IMR-90 (cell line): Measurements from ENCODE around the gene DYRK1A. TPM values are rescaled to one million over a fixed set of nuclear protein-coding genes. Genes with fewer than 3 reads are reported as not detected.

ENCODE experiments used
- ATAC-seq: fragments of 200-7000 bp; cut with Tn5 transposase; 2 replicates; pipeline ENCODE4 v1.9.1; 2020; ENCODE audit warnings: low read depth, mild to moderate bottlenecking, moderate library complexity
- BruUV-seq: library from RNA; stranded (reverse); fragments of 400-500 nt; replicated peaks from 2 replicates; lab custom pipeline; 2021; lab: Mats Ljungman, UMichigan
- CTCF ChIA-PET: fragments of 300-600 bp; formaldehyde crosslinking; extraction: SDS; loops from one replicate; lab custom pipeline; 2021; ENCODE audit warnings: antibody characterized with exemption; lab: Yijun Ruan, JAX
- POLR2A ChIA-PET: fragments of 300-600 bp; sonication (Branson Sonifier 250); formaldehyde crosslinking; loops from one replicate; lab custom pipeline; 2022; ENCODE audit warnings: antibody characterized with exemption; ENCODE audit not compliant: unreplicated experiment; lab: Charles Lee
- DNase-seq: peaks from one replicate; pipeline ENCODE4 v3.0.0; 2013
- H2AFZ ChIP-seq: replicated peaks from 2 replicates; pipeline ENCODE3; 2013; ENCODE audit warnings: low read length, mild to moderate bottlenecking; ENCODE audit not compliant: poor library complexity
- H2AK5ac ChIP-seq: 2 replicates; pipeline ENCODE4 v1.6.1; 2013; ENCODE audit warnings: low read depth, low read length, inconsistent platforms
- H2AK9ac ChIP-seq: replicated peaks from 2 replicates; pipeline ENCODE3; 2013; ENCODE audit warnings: mild to moderate bottlenecking, low read depth, low read length, moderate library complexity; ENCODE audit not compliant: poor library complexity
- H2BK120ac ChIP-seq: 2 replicates; pipeline ENCODE4 v1.6.1; 2013; ENCODE audit warnings: low read depth, low read length, inconsistent platforms
- H2BK15ac ChIP-seq: 3 replicates; pipeline ENCODE4 v1.6.1; 2013; ENCODE audit warnings: low read depth, low read length, inconsistent platforms
- H2BK20ac ChIP-seq: 2 replicates; pipeline ENCODE4 v1.6.1; 2013; ENCODE audit warnings: low read depth, mild to moderate bottlenecking, inconsistent platforms, low read length, moderate library complexity
- H2BK5ac ChIP-seq: 2 replicates; pipeline ENCODE4 v1.6.1; 2013; ENCODE audit warnings: mild to moderate bottlenecking, low read depth, low read length, inconsistent platforms; ENCODE audit not compliant: poor library complexity, severe bottlenecking
- H3K14ac ChIP-seq: replicated peaks from 2 replicates; pipeline ENCODE4 v1.6.1; 2013; ENCODE audit warnings: low read depth, low read length, inconsistent platforms
- H3K18ac ChIP-seq: 2 replicates; pipeline ENCODE4 v1.6.1; 2013; ENCODE audit warnings: low read depth, low read length, control low read depth
- H3K23ac ChIP-seq: 2 replicates; pipeline ENCODE4 v1.6.1; 2013; ENCODE audit warnings: low read depth, low read length, inconsistent platforms
- H3K27ac ChIP-seq: 2 replicates; pipeline ENCODE4 v1.5.1; 2013; ENCODE audit warnings: mild to moderate bottlenecking, control low read depth, low read length; ENCODE audit not compliant: insufficient read depth
- H3K27me3 ChIP-seq: 2 replicates; pipeline ENCODE4 v1.6.1; 2013; ENCODE audit warnings: low read length; ENCODE audit not compliant: control insufficient read depth, insufficient read depth
- H3K36me3 ChIP-seq: 2 replicates; pipeline ENCODE4 v1.6.1; 2013; ENCODE audit warnings: low read length, mixed read lengths; ENCODE audit not compliant: control insufficient read depth, insufficient read depth
- H3K4ac ChIP-seq: 2 replicates; pipeline ENCODE4 v1.6.1; 2013; ENCODE audit warnings: low read depth, low read length, inconsistent platforms
- H3K4me1 ChIP-seq: 2 replicates; pipeline ENCODE4 v1.6.1; 2013; ENCODE audit warnings: low read length, mixed read lengths; ENCODE audit not compliant: control insufficient read depth, insufficient read depth
- H3K4me2 ChIP-seq: 2 replicates; pipeline ENCODE4 v1.6.1; 2013; ENCODE audit warnings: low read depth, mild to moderate bottlenecking, control low read depth, low read length, moderate library complexity
- H3K4me3 ChIP-seq: 2 replicates; pipeline ENCODE4 v1.5.1; 2013; ENCODE audit warnings: low read depth, mild to moderate bottlenecking, control low read depth, low read length, moderate library complexity; ENCODE audit not compliant: insufficient read depth
- H3K56ac ChIP-seq: 2 replicates; pipeline ENCODE4 v1.6.1; 2013; ENCODE audit warnings: low read length, inconsistent platforms; ENCODE audit not compliant: insufficient read depth; ENCODE audit errors: extremely low read depth
- H3K79me1 ChIP-seq, 2 experiments: 2 replicates each; pipeline ENCODE4 v1.6.1; 2013; ENCODE audit warnings: low read length in 2 of 2, inconsistent platforms in 1 of 2, low read depth in 1 of 2
- H3K9ac ChIP-seq: 2 replicates; pipeline ENCODE4 v1.6.1; 2013; ENCODE audit warnings: low read depth, low read length, control low read depth
- H3K9me1 ChIP-seq: 2 replicates; pipeline ENCODE4 v1.6.1; 2013; ENCODE audit warnings: low read length, inconsistent platforms; ENCODE audit not compliant: insufficient read depth
- H3K9me3 ChIP-seq: 2 replicates; pipeline ENCODE4 v1.6.1; 2013; ENCODE audit warnings: low read length; ENCODE audit not compliant: control insufficient read depth, insufficient read depth
- H4K20me1 ChIP-seq: 2 replicates; pipeline ENCODE4 v1.6.1; 2013; ENCODE audit warnings: low read length, inconsistent platforms; ENCODE audit not compliant: insufficient read depth
- H4K5ac ChIP-seq: 2 replicates; pipeline ENCODE4 v1.6.1; 2013; ENCODE audit warnings: mild to moderate bottlenecking, low read depth, low read length, control low read depth
- H4K8ac ChIP-seq, 2 experiments: 2 replicates each; pipeline ENCODE4 v1.6.1; 2013; ENCODE audit warnings: low read depth in 2 of 2, low read length in 2 of 2, control low read depth in 1 of 2, inconsistent platforms in 1 of 2
- H4K91ac ChIP-seq: 2 replicates; pipeline ENCODE4 v1.6.1; 2013; ENCODE audit warnings: low read depth, low read length, inconsistent platforms; ENCODE audit not compliant: insufficient read depth
- BHLHE40 ChIP-seq: fragments of 150-350 bp; IDR thresholded peaks from 2 replicates; pipeline ENCODE4 v1.6.1; 2016; ENCODE audit warnings: mild to moderate bottlenecking, low read depth, low read length
- CHD1 ChIP-seq: IDR thresholded peaks from 2 replicates; pipeline ENCODE4 v1.6.1; 2012; ENCODE audit warnings: low read depth, low read length, improper control_type of control experiment
- FOS ChIP-seq: fragments of 150-350 bp; IDR thresholded peaks from 2 replicates; pipeline ENCODE4 v1.6.1; 2016; ENCODE audit warnings: low read depth, low read length
- MAFK ChIP-seq: IDR thresholded peaks from 2 replicates; pipeline ENCODE4 v1.6.1; 2012; ENCODE audit warnings: low read depth, low read length, improper control_type of control experiment
- MXI1 ChIP-seq: IDR thresholded peaks from 2 replicates; pipeline ENCODE4 v1.6.1; 2012; ENCODE audit warnings: low read depth, mild to moderate bottlenecking, low read length, moderate library complexity, borderline replicate concordance
- POLR2A ChIP-seq: IDR thresholded peaks from 2 replicates; pipeline ENCODE4 v1.6.1; 2012; ENCODE audit warnings: mild to moderate bottlenecking, low read depth, low read length
- RCOR1 ChIP-seq: IDR thresholded peaks from 2 replicates; pipeline ENCODE4 v1.6.1; 2012; ENCODE audit warnings: mild to moderate bottlenecking, low read length, improper control_type of control experiment; ENCODE audit not compliant: insufficient replicate concordance
- SMC3 ChIP-seq: fragments of 150-350 bp; IDR thresholded peaks from 2 replicates; pipeline ENCODE4 v1.6.1; 2016; ENCODE audit warnings: low read depth, mild to moderate bottlenecking, antibody characterized with exemption, low read length, moderate library complexity
- WGBS, 2 experiments: methylation state at CpG; one replicate each; pipeline versions ENCODE4 v1.1.5 to v1.1.7; 2013; ENCODE audit warnings: missing lambda C conversion rate in 2 of 2; ENCODE audit not compliant: insufficient read length in 1 of 2; ENCODE audit errors: extremely low coverage in 2 of 2; 5-methylcytosine and 5-hydroxymethylcytosine counted together
- dilution Hi-C: fragments of 300-500 bp; cut with HindIII; formaldehyde crosslinking; loops from one replicate; pipeline ENCODE4 v1.14.3; 2018; ENCODE audit warnings: low sequenced_read_pairs; ENCODE audit not compliant: unreplicated experiment
- in situ Hi-C: fragments of 300-500 bp; cut with MboI; formaldehyde crosslinking; loops from 3 replicates; pipeline ENCODE4 v1.14.3; 2019; ENCODE audit warnings: low sequenced_read_pairs, inconsistent platforms, mixed read lengths
- intact Hi-C: fragments of 100-400 bp; cut with micrococcal nuclease; formaldehyde crosslinking; loops from 2 replicates; pipeline ENCODE4 v1.10.0; 2022
- polyA plus RNA-seq, 3 experiments: library from polyadenylated mRNA; depleted of rRNA; stranded (reverse); fragments of >200 nt; gene quantifications; 2 replicates each; pipeline ENCODE4 v1.2.3, GENCODE V29; 2012; ENCODE audit warnings: low replicate concordance in 1 of 3
- total RNA-seq: library from RNA; depleted of rRNA; stranded (reverse); fragments of >200 nt; gene quantifications from 2 replicates; pipeline ENCODE4 v1.2.3, GENCODE V29; 2012
- TF ChIP-seq, protein P1 (sequence below): fragments of 150-350 bp; IDR thresholded peaks from 2 replicates; pipeline ENCODE4 v1.6.1; 2017; ENCODE audit warnings: mild to moderate bottlenecking, antibody characterized with exemption, low read length, low read depth
- TF ChIP-seq, protein P2 (sequence below): conservative IDR thresholded peaks from 2 replicates; pipeline ENCODE4 v1.5.1; 2012; ENCODE audit warnings: mild to moderate bottlenecking, low read depth, low read length, improper control_type of control experiment

DYRK1A gene
- total and polyA plus RNA-seq, 2 of the 4 experiments (the other 2 are of a cell fraction) = 18.6 to 50.5 TPM

DNA sequence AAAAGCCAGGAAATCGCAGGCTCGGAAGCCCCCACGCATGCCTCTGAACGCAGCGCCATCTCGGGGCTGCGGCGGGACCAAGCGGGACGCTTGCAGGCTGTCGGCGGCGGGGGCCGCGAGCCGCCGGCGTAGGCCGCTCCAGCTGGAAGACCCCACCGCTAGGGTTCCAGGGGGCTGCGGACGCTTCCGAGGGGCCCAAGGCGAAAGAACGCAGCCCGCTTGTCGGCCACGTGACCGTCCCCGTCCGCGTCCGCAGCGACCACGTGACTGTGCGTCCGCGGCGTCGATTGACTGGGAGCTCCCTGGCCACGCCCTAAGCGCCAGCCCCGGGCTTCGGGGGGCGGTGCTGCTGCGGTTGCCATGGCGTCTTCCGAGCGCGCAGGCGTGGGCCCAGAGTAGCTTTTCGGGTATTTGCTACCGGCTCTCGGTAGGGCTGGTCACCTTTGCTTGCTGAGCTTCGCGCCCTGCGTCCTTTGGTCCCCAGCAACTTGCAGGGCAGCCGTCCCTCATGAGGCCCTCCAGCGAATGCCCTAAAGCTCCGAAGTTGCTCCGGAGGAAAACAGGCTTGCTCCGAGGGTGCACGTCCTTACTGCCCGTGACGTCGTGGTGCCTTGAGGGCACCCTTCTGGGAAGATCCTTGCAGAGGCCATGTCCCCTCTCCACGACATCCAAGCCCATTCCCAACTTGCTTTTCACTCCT lies 197.2 kb downstream of the DYRK1A start:
- in situ Hi-C loops = no loop called here
- no peaks in the 10 kb centered on the region for H3K36me3 ChIP-seq
- peak overlapping the region; percentile 89 for H4K91ac ChIP-seq
- peaks cover 3% of the 10 kb centered on the region; the same call in 1 of the 2 replicates for H4K20me1 ChIP-seq
- peak overlapping the region; percentile 69 for H3K9ac ChIP-seq
- no TSS peak for BruUV-seq
- H2BK20ac ChIP-seq = peak overlapping the region; percentile 65; the same call in 1 of the 2 replicates
- peak overlapping the region; percentile 47 for H3K18ac ChIP-seq
- H2AK9ac ChIP-seq = peak overlapping the region; percentile 95
- 5% methylated on average over 53 of the region's 67 CpGs; no CpG with 5 or more reads in 1 of the 2 experiments for WGBS, 2 experiments
- H3K4me3 ChIP-seq = peak overlapping the region; percentile 48
- H2BK120ac ChIP-seq = peak overlapping the region; percentile 88
- H3K4ac ChIP-seq = peak overlapping the region; percentile 96
- H2AFZ ChIP-seq = peak overlapping the region; percentile 99
- peak overlapping the region; percentile 84 for H4K5ac ChIP-seq
- peak overlapping the region; percentile 86 for H3K23ac ChIP-seq
- H3K27ac ChIP-seq = peak overlapping the region; percentile 72
- ATAC-seq (peak; percentile 91), DNase-seq (peak; percentile 92)
- no peaks in the 10 kb centered on the region for H3K27me3 ChIP-seq
- peaks cover 9% of the 10 kb centered on the region for H3K4me1 ChIP-seq
- peak overlapping the region; percentile 90 for H3K14ac ChIP-seq
- peaks cover 12% of the 10 kb centered on the region for H3K9me1 ChIP-seq
- dilution Hi-C loops = no loop called here
- peak overlapping the region; percentile 81; the same call in 1 of the 3 replicates for H2BK15ac ChIP-seq
- POLR2A ChIA-PET = interaction anchor here (0.7 to 1.5 kb wide), 3 partner anchors 8 to 474 kb away, joined by 3 to 6 read pairs (median 4); no protein-coding TSS in a partner anchor
- CTCF ChIA-PET = interaction anchor here (1.0 to 1.4 kb wide), 2 partner anchors 12 to 146 kb away, joined by 3 read pairs; no protein-coding TSS in a partner anchor
- H2AK5ac ChIP-seq = peak overlapping the region; percentile 90
- intact Hi-C loops = loop anchor here (1.0 to 5.0 kb wide), 2 partner anchors 100 to 196 kb away; partner anchors contain the start of gene DYRK1A
- TF ChIP-seq CHD1 (no peak), SMC3 (no peak), RCOR1 (no peak), BHLHE40 (peak; percentile 70), MXI1 (peak; percentile 62; the same call in 1 of the 2 replicates), FOS (peak; percentile 40; the same call in 1 of the 2 replicates), POLR2A (peak; percentile 62), MAFK (no peak)
- TF ChIP-seq, protein P1, sequence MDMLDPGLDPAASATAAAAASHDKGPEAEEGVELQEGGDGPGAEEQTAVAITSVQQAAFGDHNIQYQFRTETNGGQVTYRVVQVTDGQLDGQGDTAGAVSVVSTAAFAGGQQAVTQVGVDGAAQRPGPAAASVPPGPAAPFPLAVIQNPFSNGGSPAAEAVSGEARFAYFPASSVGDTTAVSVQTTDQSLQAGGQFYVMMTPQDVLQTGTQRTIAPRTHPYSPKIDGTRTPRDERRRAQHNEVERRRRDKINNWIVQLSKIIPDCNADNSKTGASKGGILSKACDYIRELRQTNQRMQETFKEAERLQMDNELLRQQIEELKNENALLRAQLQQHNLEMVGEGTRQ = peak; percentile 99
- TF ChIP-seq, protein P2, sequence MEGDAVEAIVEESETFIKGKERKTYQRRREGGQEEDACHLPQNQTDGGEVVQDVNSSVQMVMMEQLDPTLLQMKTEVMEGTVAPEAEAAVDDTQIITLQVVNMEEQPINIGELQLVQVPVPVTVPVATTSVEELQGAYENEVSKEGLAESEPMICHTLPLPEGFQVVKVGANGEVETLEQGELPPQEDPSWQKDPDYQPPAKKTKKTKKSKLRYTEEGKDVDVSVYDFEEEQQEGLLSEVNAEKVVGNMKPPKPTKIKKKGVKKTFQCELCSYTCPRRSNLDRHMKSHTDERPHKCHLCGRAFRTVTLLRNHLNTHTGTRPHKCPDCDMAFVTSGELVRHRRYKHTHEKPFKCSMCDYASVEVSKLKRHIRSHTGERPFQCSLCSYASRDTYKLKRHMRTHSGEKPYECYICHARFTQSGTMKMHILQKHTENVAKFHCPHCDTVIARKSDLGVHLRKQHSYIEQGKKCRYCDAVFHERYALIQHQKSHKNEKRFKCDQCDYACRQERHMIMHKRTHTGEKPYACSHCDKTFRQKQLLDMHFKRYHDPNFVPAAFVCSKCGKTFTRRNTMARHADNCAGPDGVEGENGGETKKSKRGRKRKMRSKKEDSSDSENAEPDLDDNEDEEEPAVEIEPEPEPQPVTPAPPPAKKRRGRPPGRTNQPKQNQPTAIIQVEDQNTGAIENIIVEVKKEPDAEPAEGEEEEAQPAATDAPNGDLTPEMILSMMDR = peak; percentile 39
- peak overlapping the region; percentile 91 for H3K4me2 ChIP-seq
- no peaks in the 10 kb centered on the region; the same call in 1 of the 2 replicates for H3K9me3 ChIP-seq
- H2BK5ac ChIP-seq = peak overlapping the region; percentile 91
- peak overlapping the region; percentile 90 for H3K56ac ChIP-seq
- peak overlapping the region; percentile 62 to 96 for H4K8ac ChIP-seq
- H3K79me1 ChIP-seq = peaks cover 0 to 12% of the 10 kb centered on the region in 2 experiments; a peak in 3 of 4 replicates
